ENCODE results near the gene SDHAF4.

GRCh38 chr6:70563530-70563929, 3.2 kb upstream of the SDHAF4 start:
- TF ChIP-seq CTCF (IDR thresholded peaks at IDR 0.05) (no peak), POLR2A (IDR thresholded peaks at IDR 0.05) (no peak)

Measured in uterus (tissue), 2 donors.